ENCODE data around the gene ORC3.
"Not testable (repeated sequence)": the region's sequence is repeated elsewhere in the genome, so short reads cannot be mapped to it uniquely, and the experiment has no call there.

DNA sequence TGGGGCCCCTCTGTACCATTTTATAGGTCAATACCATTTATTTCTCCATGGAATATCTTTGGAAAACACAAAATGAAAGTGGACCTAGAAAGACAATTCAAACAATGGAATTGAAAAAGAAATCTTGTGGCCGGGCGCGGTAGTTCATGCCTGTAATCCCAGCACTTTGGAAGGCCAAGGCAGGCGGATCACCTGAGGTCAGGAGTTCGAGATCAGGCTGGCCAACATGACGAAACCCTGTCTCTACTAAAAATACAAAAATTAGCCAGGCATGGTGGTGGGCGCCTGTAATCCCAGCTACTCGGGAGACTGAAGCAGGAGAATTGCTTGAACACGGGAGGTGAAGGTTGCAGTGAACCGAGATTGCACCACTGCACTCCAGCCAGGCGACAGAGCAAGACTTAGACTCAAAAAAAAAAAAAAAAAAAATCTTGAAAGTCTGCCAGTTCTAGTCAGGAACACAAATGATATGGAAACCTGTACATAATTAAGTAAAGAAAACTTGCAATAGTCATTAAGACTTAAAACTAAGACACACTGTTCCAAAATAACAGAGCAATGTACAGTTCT, 96.8 kb downstream of the ORC3 start:
- TF ChIP-seq, protein P1, sequence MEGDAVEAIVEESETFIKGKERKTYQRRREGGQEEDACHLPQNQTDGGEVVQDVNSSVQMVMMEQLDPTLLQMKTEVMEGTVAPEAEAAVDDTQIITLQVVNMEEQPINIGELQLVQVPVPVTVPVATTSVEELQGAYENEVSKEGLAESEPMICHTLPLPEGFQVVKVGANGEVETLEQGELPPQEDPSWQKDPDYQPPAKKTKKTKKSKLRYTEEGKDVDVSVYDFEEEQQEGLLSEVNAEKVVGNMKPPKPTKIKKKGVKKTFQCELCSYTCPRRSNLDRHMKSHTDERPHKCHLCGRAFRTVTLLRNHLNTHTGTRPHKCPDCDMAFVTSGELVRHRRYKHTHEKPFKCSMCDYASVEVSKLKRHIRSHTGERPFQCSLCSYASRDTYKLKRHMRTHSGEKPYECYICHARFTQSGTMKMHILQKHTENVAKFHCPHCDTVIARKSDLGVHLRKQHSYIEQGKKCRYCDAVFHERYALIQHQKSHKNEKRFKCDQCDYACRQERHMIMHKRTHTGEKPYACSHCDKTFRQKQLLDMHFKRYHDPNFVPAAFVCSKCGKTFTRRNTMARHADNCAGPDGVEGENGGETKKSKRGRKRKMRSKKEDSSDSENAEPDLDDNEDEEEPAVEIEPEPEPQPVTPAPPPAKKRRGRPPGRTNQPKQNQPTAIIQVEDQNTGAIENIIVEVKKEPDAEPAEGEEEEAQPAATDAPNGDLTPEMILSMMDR (IDR thresholded peaks at IDR 0.05): peak in 1 of 6 experiments; percentile 12
- TF ChIP-seq POLR2A (IDR thresholded peaks at IDR 0.05): not testable (repeated sequence)

Data from Peyer's patch (tissue), 4 donors.